ENCODE measurements around the gene ERAL1.

- TF ChIP-seq CTCF (IDR thresholded peaks at IDR 0.05 in 8 of 11, conservative IDR thresholded peaks at IDR 0.05 in 3 of 11) (no peak), POLR2AphosphoS5 (IDR thresholded peaks at IDR 0.05) (peak in 1 of 3 donors; percentile 45)
Observed at GRCh38 chr17:28871056-28871579, 16.3 kb downstream of the ERAL1 start.
